ENCODE measurements around the gene COL10A1.

GRCh38 chr6:116101302-116101718 is 24.6 kb downstream of the COL10A1 start:
- TF ChIP-seq POLR2AphosphoS5 (IDR thresholded peaks at IDR 0.05; ENCODE audit: low read depth, low read length), result no peak
- TF ChIP-seq TAF1 (IDR thresholded peaks at IDR 0.05; ENCODE audit: borderline replicate concordance, insufficient read depth, low read length), result no peak; the same call in 1 of the 2 replicates
- TF ChIP-seq, protein P1, sequence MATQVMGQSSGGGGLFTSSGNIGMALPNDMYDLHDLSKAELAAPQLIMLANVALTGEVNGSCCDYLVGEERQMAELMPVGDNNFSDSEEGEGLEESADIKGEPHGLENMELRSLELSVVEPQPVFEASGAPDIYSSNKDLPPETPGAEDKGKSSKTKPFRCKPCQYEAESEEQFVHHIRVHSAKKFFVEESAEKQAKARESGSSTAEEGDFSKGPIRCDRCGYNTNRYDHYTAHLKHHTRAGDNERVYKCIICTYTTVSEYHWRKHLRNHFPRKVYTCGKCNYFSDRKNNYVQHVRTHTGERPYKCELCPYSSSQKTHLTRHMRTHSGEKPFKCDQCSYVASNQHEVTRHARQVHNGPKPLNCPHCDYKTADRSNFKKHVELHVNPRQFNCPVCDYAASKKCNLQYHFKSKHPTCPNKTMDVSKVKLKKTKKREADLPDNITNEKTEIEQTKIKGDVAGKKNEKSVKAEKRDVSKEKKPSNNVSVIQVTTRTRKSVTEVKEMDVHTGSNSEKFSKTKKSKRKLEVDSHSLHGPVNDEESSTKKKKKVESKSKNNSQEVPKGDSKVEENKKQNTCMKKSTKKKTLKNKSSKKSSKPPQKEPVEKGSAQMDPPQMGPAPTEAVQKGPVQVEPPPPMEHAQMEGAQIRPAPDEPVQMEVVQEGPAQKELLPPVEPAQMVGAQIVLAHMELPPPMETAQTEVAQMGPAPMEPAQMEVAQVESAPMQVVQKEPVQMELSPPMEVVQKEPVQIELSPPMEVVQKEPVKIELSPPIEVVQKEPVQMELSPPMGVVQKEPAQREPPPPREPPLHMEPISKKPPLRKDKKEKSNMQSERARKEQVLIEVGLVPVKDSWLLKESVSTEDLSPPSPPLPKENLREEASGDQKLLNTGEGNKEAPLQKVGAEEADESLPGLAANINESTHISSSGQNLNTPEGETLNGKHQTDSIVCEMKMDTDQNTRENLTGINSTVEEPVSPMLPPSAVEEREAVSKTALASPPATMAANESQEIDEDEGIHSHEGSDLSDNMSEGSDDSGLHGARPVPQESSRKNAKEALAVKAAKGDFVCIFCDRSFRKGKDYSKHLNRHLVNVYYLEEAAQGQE (IDR thresholded peaks at IDR 0.05; ENCODE audit: insufficient read depth in 1 of 2, low read depth in 2 of 2, low read length in 2 of 2), result no peak
- 0 out of 2 replicates have a peak, but pooled peaks have one; percentile 27 for TF ChIP-seq SIN3A (IDR thresholded peaks at IDR 0.05; ENCODE audit: borderline replicate concordance, insufficient read depth, low read length)

Measured in PFSK-1 (cell line).